ENCODE data around the gene SHF. TPM values are rescaled to one million over a fixed set of nuclear protein-coding genes. Genes with fewer than 3 reads are reported as not detected.

Gene SHF
- total and polyA plus RNA-seq, 2 donors (not counting 1 experiment from before 2014, with no cell fraction given): 0.85 to 3.3 TPM

DNA sequence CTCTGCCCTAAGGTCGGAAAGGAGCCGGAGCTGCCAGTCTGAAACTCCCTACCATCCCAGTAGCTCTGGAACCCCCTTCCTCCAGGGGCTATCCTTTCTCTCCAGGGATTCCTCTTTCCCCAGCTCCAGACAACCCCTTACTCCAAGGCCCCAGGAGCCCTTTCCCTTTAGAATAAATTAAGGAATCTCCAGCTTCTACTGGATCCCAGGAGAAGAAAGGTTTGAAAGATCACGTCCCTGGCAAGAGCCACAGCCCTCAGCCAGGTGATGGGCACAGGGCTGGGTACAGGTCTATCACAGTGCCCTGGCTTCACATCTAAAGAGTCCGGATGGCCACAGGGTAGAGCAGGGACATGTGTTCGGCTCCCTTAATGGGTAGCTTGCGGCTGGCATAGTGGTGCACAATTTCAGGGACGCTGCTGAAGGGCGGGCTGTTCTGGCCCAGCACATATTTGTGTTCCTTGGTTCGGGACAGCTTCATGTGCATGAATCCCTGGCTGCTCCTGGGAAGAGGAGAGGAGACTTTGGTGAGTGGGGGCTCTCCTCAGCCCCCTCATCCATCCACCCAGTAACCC lies 20.0 kb downstream of the SHF start:
- H3K4me3 ChIP-seq (replicated peaks in 1 of 4; ENCODE audit: control extremely low read depth in 1 of 4, insufficient read depth in 1 of 4, low read depth in 3 of 4, low read length in 4 of 4): peak overlapping the region; percentile 17 to 69 (median 54)
- H3K27ac ChIP-seq (ENCODE audit: insufficient read depth, low read length): no peak overlapping the region
- H3K4me1 ChIP-seq (ENCODE audit: control insufficient read depth, extremely low read depth, insufficient read depth, low read length): peaks cover 8% of the 10 kb centered on the region
- H3K4me2 ChIP-seq (ENCODE audit: extremely low read depth, insufficient read depth, low read length): peak overlapping the region; percentile 25
- no peaks in the 10 kb centered on the region for H3K9me3 ChIP-seq (ENCODE audit: control insufficient read depth, insufficient read depth, low read depth, low read length)
- no peak overlapping the region for H3K9ac ChIP-seq (ENCODE audit: insufficient read depth, low read length)
- TF ChIP-seq CTCF (conservative IDR thresholded peaks at IDR 0.05 in 1 of 2, IDR thresholded peaks at IDR 0.05 in 1 of 2; ENCODE audit: low read depth in 1 of 2, low read length in 2 of 2): no peak
- TF ChIP-seq EZH2 (IDR thresholded peaks at IDR 0.05; ENCODE audit: low read length, missing control alignments): no peak
- no peaks in the 10 kb centered on the region for H4K20me1 ChIP-seq (ENCODE audit: control insufficient read depth, extremely low read depth, insufficient read depth, low read length)
- no peaks in the 10 kb centered on the region for H3K36me3 ChIP-seq (ENCODE audit: control insufficient read depth, insufficient read depth, low read length)
- no peak for DNase-seq (ENCODE audit: low read depth in 2 of 2)
- H2AFZ ChIP-seq (ENCODE audit: low read length): no peak overlapping the region
- no peaks in the 10 kb centered on the region for H3K27me3 ChIP-seq (ENCODE audit: control insufficient read depth, insufficient read depth, low read length)
- H3K79me2 ChIP-seq (ENCODE audit: control insufficient read depth, insufficient read depth, low read length): no peaks in the 10 kb centered on the region

- peak overlapping the region; percentile 54 for H3K27ac ChIP-seq (ENCODE audit: insufficient read depth, low read length)
- H3K9ac ChIP-seq (ENCODE audit: insufficient read depth, low read length): peak overlapping the region; percentile 75
- DNase-seq (ENCODE audit: low read depth in 2 of 2): peak; percentile 83 to 86
- no peaks in the 10 kb centered on the region for H4K20me1 ChIP-seq (ENCODE audit: control insufficient read depth, extremely low read depth, insufficient read depth, low read length)
- H3K4me1 ChIP-seq (ENCODE audit: control insufficient read depth, extremely low read depth, insufficient read depth, low read length): peaks cover 10% of the 10 kb centered on the region
- no peaks in the 10 kb centered on the region for H3K36me3 ChIP-seq (ENCODE audit: control insufficient read depth, insufficient read depth, low read length)
- peak overlapping the region; percentile 50 to 69 (median 58) for H3K4me3 ChIP-seq (replicated peaks in 1 of 4; ENCODE audit: control extremely low read depth in 1 of 4, insufficient read depth in 1 of 4, low read depth in 3 of 4, low read length in 4 of 4)
- H3K9me3 ChIP-seq (ENCODE audit: control insufficient read depth, insufficient read depth, low read depth, low read length): no peaks in the 10 kb centered on the region
- peak overlapping the region; percentile 17 for H2AFZ ChIP-seq (ENCODE audit: low read length)
- peak overlapping the region; percentile 71 for H3K4me2 ChIP-seq (ENCODE audit: extremely low read depth, insufficient read depth, low read length)
- TF ChIP-seq EZH2 (IDR thresholded peaks at IDR 0.05; ENCODE audit: low read length, missing control alignments) (no peak), CTCF (conservative IDR thresholded peaks at IDR 0.05 in 1 of 2, IDR thresholded peaks at IDR 0.05 in 1 of 2; ENCODE audit: low read depth in 1 of 2, low read length in 2 of 2) (peak; percentile 66 to 70)
- H3K27me3 ChIP-seq (ENCODE audit: control insufficient read depth, insufficient read depth, low read length): no peaks in the 10 kb centered on the region
- no peaks in the 10 kb centered on the region for H3K79me2 ChIP-seq (ENCODE audit: control insufficient read depth, insufficient read depth, low read length)
Observed at GRCh38 chr15:45166834-45167630, 20.7 kb downstream of the SHF start.

GRCh38 chr15:45165536-45165935 lies 22.2 kb downstream of the SHF start:
- no peak for TF ChIP-seq EZH2 (IDR thresholded peaks at IDR 0.05; ENCODE audit: low read length, missing control alignments)
- TF ChIP-seq CTCF (conservative IDR thresholded peaks at IDR 0.05 in 1 of 2, IDR thresholded peaks at IDR 0.05 in 1 of 2; ENCODE audit: low read depth in 1 of 2, low read length in 2 of 2): no peak
- Histone ChIP-seq H3K9me3 (ENCODE audit: control insufficient read depth, insufficient read depth, low read depth, low read length) (no peaks in the 10 kb centered on the region), H3K4me3 (replicated peaks in 1 of 4; ENCODE audit: control extremely low read depth in 1 of 4, insufficient read depth in 1 of 4, low read depth in 3 of 4, low read length in 4 of 4) (no peak overlapping the region), H4K20me1 (ENCODE audit: control insufficient read depth, extremely low read depth, insufficient read depth, low read length) (no peaks in the 10 kb centered on the region), H3K9ac (ENCODE audit: insufficient read depth, low read length) (no peak overlapping the region), H2AFZ (ENCODE audit: low read length) (no peak overlapping the region), H3K27me3 (ENCODE audit: control insufficient read depth, insufficient read depth, low read length) (no peaks in the 10 kb centered on the region), H3K36me3 (ENCODE audit: control insufficient read depth, insufficient read depth, low read length) (no peaks in the 10 kb centered on the region), H3K4me1 (ENCODE audit: control insufficient read depth, extremely low read depth, insufficient read depth, low read length) (peaks cover 10% of the 10 kb centered on the region), H3K27ac (ENCODE audit: insufficient read depth, low read length) (no peak overlapping the region), H3K4me2 (ENCODE audit: extremely low read depth, insufficient read depth, low read length) (no peak overlapping the region), H3K79me2 (ENCODE audit: control insufficient read depth, insufficient read depth, low read length) (no peaks in the 10 kb centered on the region)
- DNase-seq (ENCODE audit: low read depth in 2 of 2): no peak
